RWPE2 (cell line): ENCODE results near the gene GAPDH.
"Not testable (repeated sequence)": the region's sequence is repeated elsewhere in the genome, so short reads cannot be mapped to it uniquely, and the experiment has no call there.

Experiments used
- ATAC-seq: fragments of 200-7000 bp; cut with Tn5 transposase; 3 replicates; pipeline ENCODE4 v1.9.1; 2021; ENCODE audit warnings: low read depth
- DNase-seq: peaks from one replicate; pipeline ENCODE4 v3.0.0-alpha.2; 2020; ENCODE audit warnings: low spot score
- H3K27ac ChIP-seq: fragments of 450-650 bp; 2 replicates; pipeline ENCODE4 v1.5.1; 2017; ENCODE audit warnings: mild to moderate bottlenecking; ENCODE audit not compliant: poor library complexity, severe bottlenecking
- H3K27me3 ChIP-seq: fragments of 250-450 bp; sonication (Bioruptor Pico); 2 replicates; pipeline ENCODE4 v1.5.1; 2021; ENCODE audit warnings: mild to moderate bottlenecking, moderate library complexity; ENCODE audit not compliant: insufficient read depth, poor library complexity, severe bottlenecking
- H3K36me3 ChIP-seq: fragments of 250-450 bp; sonication (Bioruptor Pico); 2 replicates; pipeline ENCODE4 v1.5.1; 2020; ENCODE audit warnings: low read depth, mild to moderate bottlenecking, moderate library complexity
- H3K4me1 ChIP-seq: fragments of 250-450 bp; sonication (Bioruptor Pico); 2 replicates; pipeline ENCODE4 v1.5.1; 2021; ENCODE audit warnings: mild to moderate bottlenecking, moderate library complexity; ENCODE audit not compliant: insufficient read depth, poor library complexity, severe bottlenecking
- H3K4me3 ChIP-seq: fragments of 250-450 bp; sonication (Bioruptor Pico); 2 replicates; pipeline ENCODE4 v1.5.1; 2021; ENCODE audit warnings: mild to moderate bottlenecking, moderate library complexity; ENCODE audit not compliant: severe bottlenecking
- H3K9me3 ChIP-seq: fragments of 250-450 bp; sonication (Bioruptor Pico); 2 replicates; pipeline ENCODE4 v1.5.1; 2021; ENCODE audit warnings: mild to moderate bottlenecking, moderate library complexity; ENCODE audit not compliant: severe bottlenecking
- CTCF ChIP-seq: fragments of 450-650 bp; IDR thresholded peaks from one replicate; pipeline ENCODE4 v1.5.1; 2017; ENCODE audit warnings: mild to moderate bottlenecking, moderate library complexity; ENCODE audit not compliant: poor library complexity, severe bottlenecking

GAPDH gene

GRCh38 chr12:6493497-6494257 is 40.6 kb upstream of the GAPDH start, which contains the start of gene NCAPD2:
Gene NCAPD2, plus strand, starts transcription at chr12:6494102. Its CDS starts 997 bp downstream, at chr12:6495099.
- ATAC-seq: peak; percentile 87

GRCh38 chr12:6494258-6494743 is 40.0 kb upstream of the GAPDH start:
- Histone ChIP-seq H3K27me3 (no peaks in the 10 kb centered on the region), H3K4me1 (peaks cover 13% of the 10 kb centered on the region), H3K36me3 (peaks cover 60% of the 10 kb centered on the region), H3K9me3 (no peaks in the 10 kb centered on the region), H3K27ac (peak overlapping the region; percentile 88), H3K4me3 (peak overlapping the region; percentile 48)
- peak; percentile 24; the same call in 1 of the 3 replicates for ATAC-seq
- TF ChIP-seq CTCF: no peak
- no peak for DNase-seq

More at GRCh38 chr12:6493497-6494257, 40.6 kb upstream of the GAPDH start, which contains the start of gene NCAPD2:
- peak within 1 kb of the TSS; percentile 48 for H3K4me3 ChIP-seq
- TF ChIP-seq CTCF: peak; percentile 6
- peaks cover 54% of the 10 kb centered on the region for H3K36me3 ChIP-seq
- peak; percentile 95 for DNase-seq
- no peaks in the 10 kb centered on the region for H3K9me3 ChIP-seq
- H3K4me1 ChIP-seq: peaks cover 13% of the 10 kb centered on the region
- H3K27me3 ChIP-seq: no peaks in the 10 kb centered on the region
- peak within 1 kb of the TSS; percentile 88 for H3K27ac ChIP-seq

- peaks cover 66% of the 10 kb centered on the region for H3K36me3 ChIP-seq
- no peak for TF ChIP-seq CTCF
- H3K27ac ChIP-seq: peak overlapping the region; percentile 88
- H3K9me3 ChIP-seq: no peaks in the 10 kb centered on the region
- no peak for DNase-seq
- peaks cover 13% of the 10 kb centered on the region for H3K4me1 ChIP-seq
- peak overlapping the region; percentile 48 for H3K4me3 ChIP-seq
- H3K27me3 ChIP-seq: no peaks in the 10 kb centered on the region
- ATAC-seq: no peak
Observed at GRCh38 chr12:6494968-6495367, 39.3 kb upstream of the GAPDH start.

GRCh38 chr12:6497291-6497690 is 37.0 kb upstream of the GAPDH start:
- not testable (repeated sequence) for DNase-seq, H3K9me3 ChIP-seq, H3K4me3 ChIP-seq, H3K27me3 ChIP-seq, H3K27ac ChIP-seq, ATAC-seq
- peaks cover 10% of the 10 kb centered on the region for H3K4me1 ChIP-seq
- peaks cover 72% of the 10 kb centered on the region for H3K36me3 ChIP-seq

GRCh38 chr12:6500466-6500865 is 33.9 kb upstream of the GAPDH start:
- TF ChIP-seq CTCF: no peak
- no peak overlapping the region for H3K4me3 ChIP-seq
- DNase-seq (no peak), ATAC-seq (no peak)
- H3K4me1 ChIP-seq: peaks cover 1% of the 10 kb centered on the region
- H3K9me3 ChIP-seq: no peaks in the 10 kb centered on the region
- peaks cover 83% of the 10 kb centered on the region for H3K36me3 ChIP-seq
- H3K27me3 ChIP-seq: no peaks in the 10 kb centered on the region
- H3K27ac ChIP-seq: no peak overlapping the region
